GM12878 (cell line): ENCODE measurements around the gene FAM234B. TPM values are rescaled to one million over a fixed set of nuclear protein-coding genes. Genes with fewer than 3 reads are reported as not detected.

Experiments used
- ATAC-seq: fragments of 200-7000 bp; cut with Tn5 transposase; 3 replicates; pipeline ENCODE4 v1.9.1; 2020; ENCODE audit warnings: mild to moderate bottlenecking, moderate library complexity
- BruUV-seq: library from RNA; stranded (reverse); fragments of 400-500 nt; replicated peaks from 2 replicates; lab custom pipeline; 2021; lab: Mats Ljungman, UMichigan
- CTCF ChIA-PET: fragments of 300-600 bp; sonication (Branson Sonifier 250); formaldehyde crosslinking; extraction: SDS; loops from one replicate; lab custom pipeline; 2021; ENCODE audit warnings: inconsistent platforms; lab: Yijun Ruan, JAX
- POLR2A ChIA-PET: fragments of 350-600 bp; formaldehyde crosslinking; extraction: SDS; loops from one replicate; lab custom pipeline; 2021; ENCODE audit warnings: inconsistent platforms; lab: Charles Lee
- RAD21 ChIA-PET: fragments of 300-600 bp; sonication (Branson Sonifier 250); formaldehyde crosslinking; loops from one replicate; lab custom pipeline; 2023; ENCODE audit warnings: antibody characterized with exemption; ENCODE audit not compliant: unreplicated experiment; lab: Charles Lee
- SMC1A ChIA-PET: fragments of 300-600 bp; sonication (Branson Sonifier 250); formaldehyde crosslinking; loops from one replicate; lab custom pipeline; 2023; ENCODE audit not compliant: unreplicated experiment, uncharacterized antibody; lab: Charles Lee
- DNase-seq: peaks from one replicate; pipeline ENCODE4 v3.0.0-alpha.2; 2011; ENCODE audit warnings: low read depth, low spot score
- FAIRE-seq: peaks from 3 replicates; lab custom pipeline; 2011; peaks lifted over from hg19 to GRCh38; lab: Jason Lieb, UNC
- H2AFZ ChIP-seq: 2 replicates; pipeline ENCODE4 v1.6.0; 2011; ENCODE audit warnings: low read depth, low read length, control low read depth; ENCODE audit not compliant: control insufficient read depth
- H3K27ac ChIP-seq: 2 replicates; pipeline ENCODE4 v1.5.1; 2011; ENCODE audit warnings: control low read depth; ENCODE audit not compliant: control insufficient read depth, insufficient read depth
- H3K27me3 ChIP-seq, 2 experiments: replicated peaks in 1 of 2; 2 replicates each; pipeline versions ENCODE4 v1.6.0 to v1.6.1; 2011; ENCODE audit warnings: low read length in 1 of 2; ENCODE audit not compliant: control insufficient read depth in 2 of 2, insufficient read depth in 2 of 2
- H3K36me3 ChIP-seq, 2 experiments: 2 replicates each; pipeline ENCODE4 v1.5.1; 2011; ENCODE audit warnings: low read length in 1 of 2; ENCODE audit not compliant: control insufficient read depth in 2 of 2, insufficient read depth in 2 of 2
- H3K4me1 ChIP-seq: 2 replicates; pipeline ENCODE4 v1.6.1; 2011; ENCODE audit warnings: mild to moderate bottlenecking, low read length, moderate library complexity, mixed read lengths; ENCODE audit not compliant: control insufficient read depth, insufficient read depth
- H3K4me2 ChIP-seq: 2 replicates; pipeline ENCODE4 v1.6.0; 2011; ENCODE audit warnings: control low read depth; ENCODE audit not compliant: control insufficient read depth, insufficient read depth
- H3K4me3 ChIP-seq: fragments of 200-600 bp; sonication (generic); 2 replicates; pipeline ENCODE4 v1.5.1; 2016
- H3K79me2 ChIP-seq: 2 replicates; pipeline ENCODE4 v1.6.0; 2011; ENCODE audit warnings: low read length; ENCODE audit not compliant: control insufficient read depth, insufficient read depth
- H3K9ac ChIP-seq: 2 replicates; pipeline ENCODE4 v1.8.0; 2011; ENCODE audit warnings: low read length, control low read depth, mixed read lengths; ENCODE audit not compliant: control insufficient read depth, insufficient read depth
- H3K9me3 ChIP-seq: replicated peaks from 3 replicates; pipeline ENCODE4 v1.5.1; 2011; ENCODE audit warnings: mild to moderate bottlenecking, low read length; ENCODE audit not compliant: control insufficient read depth, insufficient read depth
- H4K20me1 ChIP-seq: 2 replicates; pipeline ENCODE4 v1.6.0; 2011; ENCODE audit not compliant: control insufficient read depth, insufficient read depth
- BMI1 ChIP-seq: fragments of 450-650 bp; IDR thresholded peaks from 2 replicates; pipeline ENCODE4 v1.6.1; 2016; ENCODE audit warnings: mild to moderate bottlenecking, moderate library complexity, borderline replicate concordance
- CBFB ChIP-seq: IDR thresholded peaks from 2 replicates; pipeline ENCODE4 v1.6.1; 2016; ENCODE audit warnings: antibody characterized with exemption, low read depth
- KDM1A ChIP-seq: fragments of 200-600 bp; sonication (generic); IDR thresholded peaks from 2 replicates; pipeline ENCODE4 v1.6.1; 2016; ENCODE audit warnings: borderline replicate concordance
- KLF5 ChIP-seq: fragments of 450-650 bp; IDR thresholded peaks from 2 replicates; pipeline ENCODE4 v1.6.1; 2014; ENCODE audit warnings: mild to moderate bottlenecking; ENCODE audit not compliant: partially characterized antibody
- MEF2A ChIP-seq: IDR thresholded peaks from 2 replicates; pipeline ENCODE4 v1.6.1; 2011; ENCODE audit warnings: low read depth, mild to moderate bottlenecking, low read length, moderate library complexity; ENCODE audit not compliant: insufficient read depth
- PAX5 ChIP-seq: IDR thresholded peaks from 2 replicates; pipeline ENCODE4 v1.6.1; 2011; ENCODE audit warnings: low read depth, low read length, borderline replicate concordance
- PBX3 ChIP-seq: IDR thresholded peaks from 2 replicates; pipeline ENCODE4 v1.6.1; 2011; ENCODE audit warnings: mild to moderate bottlenecking, low read depth, low read length, moderate library complexity; ENCODE audit not compliant: insufficient replicate concordance
- WRNIP1 ChIP-seq: IDR thresholded peaks from 2 replicates; pipeline ENCODE4 v1.6.1; 2011; ENCODE audit warnings: low read depth, low read length, improper control_type of control experiment, borderline replicate concordance
- ZNF24 ChIP-seq: fragments of 450-650 bp; IDR thresholded peaks from 2 replicates; pipeline ENCODE4 v1.6.1; 2017; ENCODE audit warnings: antibody characterized with exemption, mild to moderate bottlenecking
- ZNF592 ChIP-seq: fragments of 450-650 bp; IDR thresholded peaks from 2 replicates; pipeline ENCODE4 v1.6.1; 2017; ENCODE audit warnings: mild to moderate bottlenecking, moderate library complexity
- ZNF622 ChIP-seq: fragments of 450-650 bp; IDR thresholded peaks from 2 replicates; pipeline ENCODE4 v1.6.1; 2017; ENCODE audit warnings: mild to moderate bottlenecking, inconsistent platforms
- ZZZ3 ChIP-seq: IDR thresholded peaks from 2 replicates; pipeline ENCODE4 v1.6.1; 2011; ENCODE audit warnings: low read depth; ENCODE audit not compliant: control insufficient read depth, insufficient read length
- WGBS: methylation state at CpG from one replicate; pipeline ENCODE4 v1.1.6; 2016; ENCODE audit warnings: low lambda C conversion rate; ENCODE audit not compliant: insufficient replicate concordance, insufficient coverage; ENCODE audit errors: missing lambda C conversion rate; 5-methylcytosine and 5-hydroxymethylcytosine counted together
- in situ Hi-C: fragments of 300-500 bp; cut with MboI; formaldehyde crosslinking; loops from 9 replicates; pipeline ENCODE4 v1.14.3; 2018; ENCODE audit warnings: mixed read lengths
- intact Hi-C: fragments of 100-400 bp; cut with micrococcal nuclease; formaldehyde crosslinking; loops from one replicate; pipeline ENCODE4 v1.14.2; 2022; ENCODE audit not compliant: unreplicated experiment
- polyA plus RNA-seq, 11 experiments: library from polyadenylated mRNA; depleted of rRNA in 4 of 11; unstranded in 6 of 11; stranded (reverse) in 5 of 11; fragments of >200 nt; fragmentation: Nextera tagmentation in 4 of 11; fragmentation: Illumina TruSeq in 1 of 11; extraction: Ambion mirVana in 4 of 11; extraction: Trizol in 1 of 11; gene quantifications; 1 replicate in 1 of 11; 2 replicates in 10 of 11; pipeline versions ENCODE4 v1.2.1 to v1.2.3, GENCODE V29; 2011 to 2016; ENCODE audit warnings: inconsistent platforms in 2 of 11, missing spikeins in 2 of 11, low read depth in 1 of 11
- total RNA-seq, 4 experiments: library from RNA; depleted of rRNA in 3 of 4; stranded (reverse); fragments of >200 nt in 3 of 4; fragmentation: Illumina TruSeq in 1 of 4; extraction: Trizol in 1 of 4; gene quantifications; 2 replicates each; pipeline versions ENCODE4 v1.2.1 to v1.2.3, GENCODE V29; 2013 to 2021
- TF ChIP-seq, protein P1 (sequence below): fragments of 450-650 bp; IDR thresholded peaks from 2 replicates; pipeline ENCODE4 v1.6.1; 2018; ENCODE audit warnings: mild to moderate bottlenecking, low read depth, moderate library complexity; ENCODE audit not compliant: partially characterized antibody
- TF ChIP-seq, protein P2 (sequence below): fragments of 150-350 bp; IDR thresholded peaks from 2 replicates; pipeline ENCODE4 v1.6.1; 2016; ENCODE audit warnings: low read depth, low read length

The FAM234B gene
- total and polyA plus RNA-seq, 10 of the 15 experiments (the other 5 are each of a cell fraction or from before 2014, with no cell fraction given) = 0.09 to 2.8 (median 0.18) TPM

DNA sequence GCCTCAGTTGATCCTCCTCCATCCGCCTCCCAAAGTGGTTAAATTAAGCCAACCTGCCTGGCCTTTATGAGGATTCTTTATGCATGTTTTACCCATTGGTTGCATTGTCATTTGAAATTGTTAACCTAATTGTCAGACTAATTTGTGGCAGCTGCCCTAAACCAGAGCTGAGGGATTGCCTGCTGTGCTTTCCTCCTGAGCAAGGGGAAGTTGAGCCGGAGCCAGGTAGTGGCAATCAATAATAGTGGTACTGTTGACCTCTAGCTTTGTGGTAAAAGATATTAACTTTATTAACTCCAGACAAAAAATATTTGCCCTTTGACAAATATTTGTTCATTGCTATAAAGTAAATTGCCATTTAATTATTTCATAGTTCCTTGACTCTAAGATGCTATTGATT is 38.5 kb upstream of the FAM234B start:
- Histone ChIP-seq H3K4me1 (peaks cover 5% of the 10 kb centered on the region), H3K9ac (no peak overlapping the region), H3K4me2 (no peak overlapping the region), H3K27ac (no peak overlapping the region), H3K27me3 (peaks cover 6 to 8% of the 10 kb centered on the region in 2 experiments), H4K20me1 (no peaks in the 10 kb centered on the region), H3K4me3 (no peak overlapping the region), H3K9me3 (no peaks in the 10 kb centered on the region), H3K36me3 (no peaks in the 10 kb centered on the region), H3K79me2 (no peaks in the 10 kb centered on the region), H2AFZ (no peak overlapping the region)
- ATAC-seq (no peak), DNase-seq (no peak), FAIRE-seq (no peak)
- no TSS peak for BruUV-seq
- intact Hi-C loops (no loop called here), in situ Hi-C loops (no loop called here)
- ChIA-PET SMC1A (no interaction called here), POLR2A (no interaction called here), RAD21 (no interaction called here), CTCF (no interaction called here)
- WGBS = 85% methylated on average over 2 of the region's 2 CpGs
- TF ChIP-seq KDM1A (no peak), ZZZ3 (no peak), PAX5 (no peak), CBFB (no peak), KLF5 (no peak), BMI1 (no peak), ZNF592 (no peak), ZNF622 (no peak), ZNF24 (no peak), MEF2A (no peak), WRNIP1 (no peak), PBX3 (no peak)
- TF ChIP-seq, protein P1, sequence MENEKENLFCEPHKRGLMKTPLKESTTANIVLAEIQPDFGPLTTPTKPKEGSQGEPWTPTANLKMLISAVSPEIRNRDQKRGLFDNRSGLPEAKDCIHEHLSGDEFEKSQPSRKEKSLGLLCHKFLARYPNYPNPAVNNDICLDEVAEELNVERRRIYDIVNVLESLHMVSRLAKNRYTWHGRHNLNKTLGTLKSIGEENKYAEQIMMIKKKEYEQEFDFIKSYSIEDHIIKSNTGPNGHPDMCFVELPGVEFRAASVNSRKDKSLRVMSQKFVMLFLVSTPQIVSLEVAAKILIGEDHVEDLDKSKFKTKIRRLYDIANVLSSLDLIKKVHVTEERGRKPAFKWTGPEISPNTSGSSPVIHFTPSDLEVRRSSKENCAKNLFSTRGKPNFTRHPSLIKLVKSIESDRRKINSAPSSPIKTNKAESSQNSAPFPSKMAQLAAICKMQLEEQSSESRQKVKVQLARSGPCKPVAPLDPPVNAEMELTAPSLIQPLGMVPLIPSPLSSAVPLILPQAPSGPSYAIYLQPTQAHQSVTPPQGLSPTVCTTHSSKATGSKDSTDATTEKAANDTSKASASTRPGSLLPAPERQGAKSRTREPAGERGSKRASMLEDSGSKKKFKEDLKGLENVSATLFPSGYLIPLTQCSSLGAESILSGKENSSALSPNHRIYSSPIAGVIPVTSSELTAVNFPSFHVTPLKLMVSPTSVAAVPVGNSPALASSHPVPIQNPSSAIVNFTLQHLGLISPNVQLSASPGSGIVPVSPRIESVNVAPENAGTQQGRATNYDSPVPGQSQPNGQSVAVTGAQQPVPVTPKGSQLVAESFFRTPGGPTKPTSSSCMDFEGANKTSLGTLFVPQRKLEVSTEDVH = no peak
- TF ChIP-seq, protein P2, sequence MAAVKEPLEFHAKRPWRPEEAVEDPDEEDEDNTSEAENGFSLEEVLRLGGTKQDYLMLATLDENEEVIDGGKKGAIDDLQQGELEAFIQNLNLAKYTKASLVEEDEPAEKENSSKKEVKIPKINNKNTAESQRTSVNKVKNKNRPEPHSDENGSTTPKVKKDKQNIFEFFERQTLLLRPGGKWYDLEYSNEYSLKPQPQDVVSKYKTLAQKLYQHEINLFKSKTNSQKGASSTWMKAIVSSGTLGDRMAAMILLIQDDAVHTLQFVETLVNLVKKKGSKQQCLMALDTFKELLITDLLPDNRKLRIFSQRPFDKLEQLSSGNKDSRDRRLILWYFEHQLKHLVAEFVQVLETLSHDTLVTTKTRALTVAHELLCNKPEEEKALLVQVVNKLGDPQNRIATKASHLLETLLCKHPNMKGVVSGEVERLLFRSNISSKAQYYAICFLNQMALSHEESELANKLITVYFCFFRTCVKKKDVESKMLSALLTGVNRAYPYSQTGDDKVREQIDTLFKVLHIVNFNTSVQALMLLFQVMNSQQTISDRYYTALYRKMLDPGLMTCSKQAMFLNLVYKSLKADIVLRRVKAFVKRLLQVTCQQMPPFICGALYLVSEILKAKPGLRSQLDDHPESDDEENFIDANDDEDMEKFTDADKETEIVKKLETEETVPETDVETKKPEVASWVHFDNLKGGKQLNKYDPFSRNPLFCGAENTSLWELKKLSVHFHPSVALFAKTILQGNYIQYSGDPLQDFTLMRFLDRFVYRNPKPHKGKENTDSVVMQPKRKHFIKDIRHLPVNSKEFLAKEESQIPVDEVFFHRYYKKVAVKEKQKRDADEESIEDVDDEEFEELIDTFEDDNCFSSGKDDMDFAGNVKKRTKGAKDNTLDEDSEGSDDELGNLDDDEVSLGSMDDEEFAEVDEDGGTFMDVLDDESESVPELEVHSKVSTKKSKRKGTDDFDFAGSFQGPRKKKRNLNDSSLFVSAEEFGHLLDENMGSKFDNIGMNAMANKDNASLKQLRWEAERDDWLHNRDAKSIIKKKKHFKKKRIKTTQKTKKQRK = no peak
